Upper lobe of right lung (tissue), 1 donor: ENCODE measurements around the gene LRRC15. TPM values are rescaled to one million over a fixed set of nuclear protein-coding genes. Genes with fewer than 3 reads are reported as not detected.

Source experiments
- ATAC-seq: fragments of 200-7000 bp; cut with Tn5 transposase; one replicate; pipeline ENCODE4 v1.9.1; 2020; ENCODE audit warnings: mild to moderate bottlenecking, moderate library complexity
- DNase-seq: peaks from one replicate; pipeline ENCODE4 v3.0.0-alpha.2; 2020
- H3K27ac ChIP-seq: fragments of 200-600 bp; one replicate; pipeline ENCODE4 v1.8.0; 2022
- H3K27me3 ChIP-seq: fragments of 200-600 bp; one replicate; pipeline ENCODE4 v1.8.0; 2022; ENCODE audit warnings: mild to moderate bottlenecking
- H3K36me3 ChIP-seq: fragments of 200-600 bp; one replicate; pipeline ENCODE4 v1.8.0; 2022
- H3K4me1 ChIP-seq: fragments of 200-600 bp; one replicate; pipeline ENCODE4 v1.8.0; 2022
- H3K4me3 ChIP-seq: fragments of 200-600 bp; one replicate; pipeline ENCODE4 v1.8.0; 2022; ENCODE audit warnings: mild to moderate bottlenecking
- H3K9me3 ChIP-seq: fragments of 200-600 bp; one replicate; pipeline ENCODE4 v1.8.0; 2022
- intact Hi-C: fragments of 100-400 bp; cut with DNase I; formaldehyde crosslinking; loops from one replicate; pipeline ENCODE4 v1.11.0; 2022
- total RNA-seq: library from RNA; stranded (reverse); fragmentation: NEBNext Ultra II Directional; extraction: Animal tissue kit (Norgen Biotek cat#: 25700); gene quantifications from one replicate; pipeline ENCODE4 v1.2.1, GENCODE V29; 2021
- TF ChIP-seq, protein P1 (sequence below): fragments of 200-600 bp; IDR thresholded peaks from one replicate; pipeline ENCODE4 v1.8.0; 2022; ENCODE audit warnings: antibody characterized with exemption
- donor health status: DM: no; HTN: yes; CAD: no; lungs with severe emphysema.

The LRRC15 gene
- total RNA-seq, 1 donor from 2014 or later, result 1.1 TPM

DNA sequence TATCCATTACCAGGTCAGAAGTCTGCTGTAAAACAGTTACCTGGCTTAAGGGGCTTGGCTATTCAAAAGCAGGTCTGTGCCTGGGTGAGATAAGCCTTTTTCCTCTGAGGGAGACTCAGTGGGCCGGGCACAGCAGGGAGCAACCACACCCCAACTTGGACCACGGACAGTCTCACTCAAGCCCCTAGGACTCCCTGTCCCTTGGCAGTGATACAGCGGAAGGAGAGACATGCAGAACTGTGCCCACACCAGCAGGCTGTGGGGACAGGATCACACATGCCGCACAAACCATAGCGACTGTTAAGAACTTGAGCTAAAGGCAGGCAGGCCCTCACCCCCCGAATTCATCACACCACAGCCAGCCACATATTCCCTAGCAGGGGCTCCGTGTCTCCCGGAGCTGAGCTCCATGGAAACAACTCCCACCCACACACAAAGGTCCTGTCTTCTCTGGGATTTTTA, 32.4 kb upstream of the LRRC15 start:
- H3K27ac ChIP-seq, result no peak overlapping the region

DNA sequence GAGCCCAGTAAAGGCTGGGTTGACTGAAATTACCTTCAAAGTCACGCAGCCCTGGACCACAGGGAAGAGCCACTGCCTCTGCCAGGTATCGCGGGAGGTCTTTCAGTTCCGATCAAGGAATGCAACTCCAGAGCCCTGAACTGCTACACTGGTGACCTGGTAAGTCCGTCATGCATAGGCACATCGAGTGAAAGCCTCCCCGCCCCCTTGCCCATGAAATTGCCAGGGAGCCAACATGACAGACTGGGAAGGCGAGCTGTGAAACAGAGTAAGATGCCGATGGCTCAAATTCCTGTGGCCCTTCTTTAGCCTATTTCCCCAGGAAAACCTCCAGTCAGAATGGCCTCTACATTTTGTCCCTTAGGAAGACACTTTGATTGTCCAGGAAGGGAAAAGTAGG, 31.8 kb upstream of the LRRC15 start:
- intact Hi-C loops, result no loop called here
- ATAC-seq (no peak), DNase-seq (no peak)
- no peaks in the 10 kb centered on the region for H3K36me3 ChIP-seq
- no peaks in the 10 kb centered on the region for H3K9me3 ChIP-seq
- no peak overlapping the region for H3K4me3 ChIP-seq
- peaks cover 16% of the 10 kb centered on the region for H3K4me1 ChIP-seq
- H3K27me3 ChIP-seq, result peaks cover 36% of the 10 kb centered on the region
- no peak overlapping the region for H3K27ac ChIP-seq
- TF ChIP-seq, protein P1, sequence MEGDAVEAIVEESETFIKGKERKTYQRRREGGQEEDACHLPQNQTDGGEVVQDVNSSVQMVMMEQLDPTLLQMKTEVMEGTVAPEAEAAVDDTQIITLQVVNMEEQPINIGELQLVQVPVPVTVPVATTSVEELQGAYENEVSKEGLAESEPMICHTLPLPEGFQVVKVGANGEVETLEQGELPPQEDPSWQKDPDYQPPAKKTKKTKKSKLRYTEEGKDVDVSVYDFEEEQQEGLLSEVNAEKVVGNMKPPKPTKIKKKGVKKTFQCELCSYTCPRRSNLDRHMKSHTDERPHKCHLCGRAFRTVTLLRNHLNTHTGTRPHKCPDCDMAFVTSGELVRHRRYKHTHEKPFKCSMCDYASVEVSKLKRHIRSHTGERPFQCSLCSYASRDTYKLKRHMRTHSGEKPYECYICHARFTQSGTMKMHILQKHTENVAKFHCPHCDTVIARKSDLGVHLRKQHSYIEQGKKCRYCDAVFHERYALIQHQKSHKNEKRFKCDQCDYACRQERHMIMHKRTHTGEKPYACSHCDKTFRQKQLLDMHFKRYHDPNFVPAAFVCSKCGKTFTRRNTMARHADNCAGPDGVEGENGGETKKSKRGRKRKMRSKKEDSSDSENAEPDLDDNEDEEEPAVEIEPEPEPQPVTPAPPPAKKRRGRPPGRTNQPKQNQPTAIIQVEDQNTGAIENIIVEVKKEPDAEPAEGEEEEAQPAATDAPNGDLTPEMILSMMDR, result no peak

More for the DNA sequence above, 32.4 kb upstream of the LRRC15 start:
- TF ChIP-seq, protein P1, result no peak
- Histone ChIP-seq H3K27me3 (peaks cover 31% of the 10 kb centered on the region), H3K4me3 (no peak overlapping the region), H3K36me3 (no peaks in the 10 kb centered on the region), H3K9me3 (no peaks in the 10 kb centered on the region), H3K4me1 (peaks cover 15% of the 10 kb centered on the region)
- DNase-seq (no peak), ATAC-seq (peak; percentile 29)
- intact Hi-C loops, result no loop called here

- ATAC-seq (no peak), DNase-seq (no peak)
- intact Hi-C loops, result loop anchor here (10.0 kb wide), 1 partner anchor 65 kb away; no protein-coding TSS in a partner anchor
- TF ChIP-seq, protein P1, result no peak
- Histone ChIP-seq H3K4me3 (no peak overlapping the region), H3K4me1 (peaks cover 16% of the 10 kb centered on the region), H3K27me3 (peaks cover 44% of the 10 kb centered on the region), H3K9me3 (no peaks in the 10 kb centered on the region), H3K36me3 (no peaks in the 10 kb centered on the region), H3K27ac (no peak overlapping the region)
Measured at GRCh38 chr3:194399874-194400411, 30.4 kb upstream of the LRRC15 start.

DNA sequence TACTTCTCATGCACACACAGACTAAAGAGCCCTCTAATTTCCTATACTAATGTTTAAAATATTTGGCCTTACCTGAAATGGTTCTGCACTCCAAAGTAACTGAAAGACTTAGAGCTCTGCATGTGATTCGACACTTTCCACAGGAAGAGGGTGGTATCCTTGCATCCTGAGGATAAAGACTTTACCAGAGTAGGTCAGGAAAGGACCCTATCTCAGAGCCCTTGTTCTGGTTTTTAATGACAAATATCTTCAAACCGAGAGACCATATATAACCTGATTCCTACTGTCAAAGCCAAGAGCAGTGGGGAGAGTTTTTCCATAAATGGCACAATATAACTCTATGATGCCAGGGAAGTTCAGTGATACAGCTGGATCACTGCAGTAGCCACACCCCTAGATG, 29.6 kb upstream of the LRRC15 start, which contains the start of gene GP5:
GP5 (minus strand) TSS at position 101 of the 400 bp plus-strand sequence. CDS start 984 bp downstream, outside the sequence.
- H3K27ac ChIP-seq, result no peak within 1 kb of the TSS
- peaks cover 16% of the 10 kb centered on the region for H3K4me1 ChIP-seq
- H3K36me3 ChIP-seq, result no peaks in the 10 kb centered on the region
- TF ChIP-seq, protein P1, result no peak
- intact Hi-C loops, result loop anchor here (10.0 kb wide), 1 partner anchor 64 kb away; no protein-coding TSS in a partner anchor
- peak within 1 kb of the TSS; percentile 31 for H3K4me3 ChIP-seq
- H3K9me3 ChIP-seq, result no peaks in the 10 kb centered on the region
- H3K27me3 ChIP-seq, result peaks cover 44% of the 10 kb centered on the region
- DNase-seq (no peak), ATAC-seq (no peak)

DNA sequence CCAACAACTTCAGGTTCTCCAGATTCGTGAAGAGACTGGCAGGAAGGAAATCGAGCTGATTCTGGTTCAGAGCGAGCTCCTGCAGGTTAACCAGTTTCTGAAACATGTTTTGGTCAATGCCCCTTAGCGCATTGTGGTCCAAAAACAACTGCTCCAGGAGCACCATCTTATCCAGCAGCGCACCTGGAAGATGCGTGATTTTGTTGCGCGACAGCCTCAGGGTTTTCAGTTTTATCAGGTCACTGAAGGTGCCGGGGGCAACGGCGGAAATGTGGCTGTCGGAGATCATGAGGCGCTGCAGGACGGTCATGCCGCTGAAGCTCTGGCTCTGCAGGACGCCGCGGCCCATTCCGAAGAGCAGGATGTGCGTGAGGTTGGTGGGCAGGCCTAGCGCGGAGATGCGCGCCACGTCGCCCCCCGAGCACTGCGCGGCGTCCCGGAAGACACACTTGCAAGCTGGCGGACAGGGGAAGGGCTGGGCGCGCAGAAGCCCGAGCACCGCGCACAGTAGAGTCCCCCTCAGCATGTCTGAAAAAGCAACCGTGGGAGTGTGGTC, 28.3 kb upstream of the LRRC15 start:
- peak overlapping the region; percentile 31 for H3K4me3 ChIP-seq
- H3K9me3 ChIP-seq, result no peaks in the 10 kb centered on the region
- DNase-seq (peak; percentile 61), ATAC-seq (peak; percentile 38)
- H3K27me3 ChIP-seq, result peaks cover 44% of the 10 kb centered on the region
- TF ChIP-seq, protein P1, result no peak
- no peak overlapping the region for H3K27ac ChIP-seq
- no peaks in the 10 kb centered on the region for H3K36me3 ChIP-seq
- H3K4me1 ChIP-seq, result peaks cover 16% of the 10 kb centered on the region
- intact Hi-C loops, result loop anchor here (10.0 kb wide), 1 partner anchor 63 kb away; no protein-coding TSS in a partner anchor
